ENCODE measurements around the gene VIPR1.

Gene VIPR1

GRCh38 chr3:42493126-42493797 lies 9.2 kb upstream of the VIPR1 start:
- H3K4me3 ChIP-seq (ENCODE audit: low read depth, low read length) = no peak overlapping the region

GRCh38 chr3:42493798-42494151 lies 8.7 kb upstream of the VIPR1 start:
- no peak for TF ChIP-seq CTCF (IDR thresholded peaks at IDR 0.05; ENCODE audit: low read depth, low read length)

More at GRCh38 chr3:42493126-42493797, 9.2 kb upstream of the VIPR1 start:
- TF ChIP-seq CTCF (IDR thresholded peaks at IDR 0.05; ENCODE audit: low read depth, low read length) = no peak
- in situ Hi-C loops (cut with HindIII; ENCODE audit: low sequenced_read_pairs) = no loop called here
- no peak for DNase-seq (ENCODE audit: low read depth, low spot score)

GRCh38 chr3:42495393-42495792 lies 7.0 kb upstream of the VIPR1 start:
- no peak for TF ChIP-seq CTCF (IDR thresholded peaks at IDR 0.05; ENCODE audit: low read depth, low read length)
- DNase-seq (ENCODE audit: low read depth, low spot score) = no peak
- H3K4me3 ChIP-seq (ENCODE audit: low read depth, low read length) = no peak overlapping the region
- in situ Hi-C loops (cut with HindIII; ENCODE audit: low sequenced_read_pairs) = no loop called here

More at GRCh38 chr3:42493798-42494151, 8.7 kb upstream of the VIPR1 start:
- no peak overlapping the region for H3K4me3 ChIP-seq (ENCODE audit: low read depth, low read length)
- in situ Hi-C loops (cut with HindIII; ENCODE audit: low sequenced_read_pairs) = no loop called here
- DNase-seq (ENCODE audit: low read depth, low spot score) = no peak

GRCh38 chr3:42497009-42497731 lies 5.3 kb upstream of the VIPR1 start:
- H3K4me3 ChIP-seq (ENCODE audit: low read depth, low read length) = no peak overlapping the region
- in situ Hi-C loops (cut with HindIII; ENCODE audit: low sequenced_read_pairs) = no loop called here
- peak; percentile 75 for DNase-seq (ENCODE audit: low read depth, low spot score)
- TF ChIP-seq CTCF (IDR thresholded peaks at IDR 0.05; ENCODE audit: low read depth, low read length) = no peak

GRCh38 chr3:42498034-42498433 lies 4.4 kb upstream of the VIPR1 start:
- in situ Hi-C loops (cut with HindIII; ENCODE audit: low sequenced_read_pairs) = no loop called here
- TF ChIP-seq CTCF (IDR thresholded peaks at IDR 0.05; ENCODE audit: low read depth, low read length) = no peak
- no peak overlapping the region for H3K4me3 ChIP-seq (ENCODE audit: low read depth, low read length)
- no peak for DNase-seq (ENCODE audit: low read depth, low spot score)

GRCh38 chr3:42498791-42499477 lies 3.5 kb upstream of the VIPR1 start:
- TF ChIP-seq CTCF (IDR thresholded peaks at IDR 0.05; ENCODE audit: low read depth, low read length) = no peak
- no peak for DNase-seq (ENCODE audit: low read depth, low spot score)
- in situ Hi-C loops (cut with HindIII; ENCODE audit: low sequenced_read_pairs) = no loop called here
- no peak overlapping the region for H3K4me3 ChIP-seq (ENCODE audit: low read depth, low read length)
